SK-N-SH (cell line): ENCODE measurements around the gene PACSIN1. TPM values are rescaled to one million over a fixed set of nuclear protein-coding genes. Genes with fewer than 3 reads are reported as not detected.

ENCODE experiments used
- CTCF ChIA-PET: fragments of 300-600, 350-600 bp; formaldehyde crosslinking; extraction: SDS; loops from one replicate; lab custom pipeline; 2021; lab: Yijun Ruan, JAX
- POLR2A ChIA-PET: fragments of 350-600 bp; sonication (Branson Sonifier 250); formaldehyde crosslinking; extraction: SDS; loops from one replicate; lab custom pipeline; 2020; ENCODE audit warnings: antibody characterized with exemption, inconsistent platforms; lab: Yijun Ruan, JAX
- DNase-seq: peaks from one replicate; pipeline ENCODE4 v3.0.0; 2012
- H2AFZ ChIP-seq: fragments of 200-600 bp; sonication (generic); 2 replicates; pipeline ENCODE4 v1.8.1; 2016; ENCODE audit warnings: antibody characterized with exemption, mild to moderate bottlenecking, low read depth
- H3F3A ChIP-seq: fragments of 200-600 bp; sonication (generic); replicated peaks from 2 replicates; pipeline ENCODE3; 2016; ENCODE audit warnings: antibody characterized with exemption, mild to moderate bottlenecking; ENCODE audit not compliant: insufficient read depth
- H3K27ac ChIP-seq, 2 experiments: fragments of 200-500 bp in 1 of 2; fragments of 200-600 bp in 1 of 2; sonication (Bioruptor generic) in 1 of 2; sonication (generic), shearing (Covaris generic) in 1 of 2; 2 replicates each; pipeline versions ENCODE4 v1.5.1 to v1.6.1; 2014 to 2016; ENCODE audit warnings: low read depth in 2 of 2, inconsistent platforms in 1 of 2, low read length in 1 of 2, mild to moderate bottlenecking in 1 of 2, mixed read lengths in 1 of 2
- H3K27me3 ChIP-seq: fragments of 200-600 bp; sonication (generic), shearing (Covaris generic); 2 replicates; pipeline ENCODE4 v1.6.1; 2016; ENCODE audit warnings: mixed run types; ENCODE audit not compliant: insufficient read depth
- H3K36me3 ChIP-seq, 2 experiments: fragments of 200-500 bp in 1 of 2; fragments of 200-600 bp in 1 of 2; sonication (Bioruptor generic) in 1 of 2; sonication (generic) in 1 of 2; replicated peaks in 1 of 2; 2 replicates each; pipeline versions ENCODE3 to v1.5.1; 2014 to 2016; ENCODE audit warnings: low read length in 1 of 2, mild to moderate bottlenecking in 1 of 2; ENCODE audit not compliant: insufficient read depth in 2 of 2, control insufficient read depth in 1 of 2
- H3K4me1 ChIP-seq, 2 experiments: fragments of 200-500 bp in 1 of 2; fragments of 200-600 bp in 1 of 2; sonication (Bioruptor generic) in 1 of 2; sonication (generic), shearing (Covaris generic) in 1 of 2; 2 replicates each; pipeline versions ENCODE4 v1.5.1 to v1.6.1; 2014 to 2016; ENCODE audit warnings: low read depth in 1 of 2, low read length in 1 of 2, mixed run types in 1 of 2; ENCODE audit not compliant: insufficient read depth in 2 of 2, control insufficient read depth in 1 of 2
- H3K4me2 ChIP-seq: fragments of 200-600 bp; sonication (generic), shearing (Covaris generic); 2 replicates; pipeline ENCODE4 v1.6.1; 2017; ENCODE audit warnings: mixed run types
- H3K4me3 ChIP-seq, 2 experiments: fragments of 200-500 bp in 1 of 2; fragments of 200-600 bp in 1 of 2; sonication (Bioruptor generic) in 1 of 2; sonication (generic), shearing (Covaris generic) in 1 of 2; 2 replicates each; pipeline versions ENCODE4 v1.5.1 to v1.8.1; 2014 to 2016; ENCODE audit warnings: low read depth in 2 of 2, inconsistent platforms in 1 of 2, low read length in 1 of 2, mild to moderate bottlenecking in 1 of 2, mixed read lengths in 1 of 2, moderate library complexity in 1 of 2
- H3K79me2 ChIP-seq: fragments of 200-600 bp; sonication (generic); 2 replicates; pipeline ENCODE4 v1.8.1; 2017; ENCODE audit warnings: mild to moderate bottlenecking; ENCODE audit not compliant: insufficient read depth
- H3K9ac ChIP-seq: fragments of 200-600 bp; sonication (generic); 2 replicates; pipeline ENCODE4 v1.6.1; 2017; ENCODE audit warnings: mixed run types
- H3K9me2 ChIP-seq: fragments of 200-600 bp; sonication (generic); 2 replicates; pipeline ENCODE4 v1.6.1; 2017; ENCODE audit warnings: mixed run types
- H3K9me3 ChIP-seq: fragments of 200-600 bp; sonication (generic); 2 replicates; pipeline ENCODE4 v1.6.1; 2017; ENCODE audit warnings: mixed run types, mild to moderate bottlenecking, moderate library complexity
- H4K20me1 ChIP-seq: fragments of 200-600 bp; sonication (generic); 2 replicates; pipeline ENCODE4 v1.6.1; 2017; ENCODE audit warnings: mild to moderate bottlenecking, mixed run types; ENCODE audit not compliant: insufficient read depth
- CHD2 ChIP-seq: fragments of 150-350 bp; IDR thresholded peaks from 2 replicates; pipeline ENCODE4 v1.6.1; 2018; ENCODE audit warnings: low read length; ENCODE audit not compliant: partially characterized antibody
- EP300 ChIP-seq, 2 experiments: IDR thresholded peaks; 2 replicates each; pipeline versions ENCODE4 v1.4.0 to v1.6.1; 2012; ENCODE audit warnings: borderline replicate concordance in 1 of 2, low read depth in 1 of 2, low read length in 1 of 2
- EZH2phosphoT487 ChIP-seq: fragments of 200-600 bp; sonication (generic); IDR thresholded peaks from 2 replicates; pipeline ENCODE4 v1.6.1; 2017; ENCODE audit warnings: low read depth, mixed run types, mild to moderate bottlenecking, antibody characterized with exemption, moderate library complexity, borderline replicate concordance
- FOSL2 ChIP-seq: IDR thresholded peaks from 2 replicates; pipeline ENCODE4 v1.4.0; 2012; ENCODE audit warnings: low read depth, mild to moderate bottlenecking, moderate library complexity, borderline replicate concordance
- FOXJ3 ChIP-seq: sonication (generic); formaldehyde crosslinking; IDR thresholded peaks from 2 replicates; pipeline ENCODE4 v1.5.1; 2020; ENCODE audit warnings: mild to moderate bottlenecking, missing genetic modification reagents
- FOXM1 ChIP-seq: IDR thresholded peaks from 2 replicates; pipeline ENCODE4 v1.4.0; 2012; ENCODE audit warnings: low read depth, mild to moderate bottlenecking
- JUND ChIP-seq: IDR thresholded peaks from 2 replicates; pipeline ENCODE4 v1.4.0; 2012
- MEF2A ChIP-seq: IDR thresholded peaks from 2 replicates; pipeline ENCODE4 v1.4.0; 2012; ENCODE audit warnings: low read depth, borderline replicate concordance
- MXI1 ChIP-seq: IDR thresholded peaks from 2 replicates; pipeline ENCODE4 v1.6.1; 2012; ENCODE audit warnings: mild to moderate bottlenecking, low read depth, low read length, improper control_type of control experiment
- NFIC ChIP-seq: IDR thresholded peaks from 2 replicates; pipeline ENCODE4 v1.4.0; 2012; ENCODE audit warnings: borderline replicate concordance
- RFX5 ChIP-seq: IDR thresholded peaks from 2 replicates; pipeline ENCODE4 v1.6.1; 2012; ENCODE audit warnings: mild to moderate bottlenecking, improper control_type of control experiment, low read length
- RXRA ChIP-seq: IDR thresholded peaks from 2 replicates; pipeline ENCODE4 v1.4.0; 2012; ENCODE audit warnings: low read depth, mild to moderate bottlenecking, borderline replicate concordance
- TAF1 ChIP-seq: IDR thresholded peaks from 2 replicates; pipeline ENCODE4 v1.6.1; 2012; ENCODE audit warnings: low read depth, mild to moderate bottlenecking, low read length, moderate library complexity, borderline replicate concordance
- TEAD4 ChIP-seq: IDR thresholded peaks from 2 replicates; pipeline ENCODE4 v1.4.0; 2012; ENCODE audit warnings: mild to moderate bottlenecking, borderline replicate concordance; ENCODE audit not compliant: insufficient read depth
- YY1 ChIP-seq: IDR thresholded peaks from 2 replicates; pipeline ENCODE4 v1.4.0; 2012; ENCODE audit warnings: low read depth, mild to moderate bottlenecking
- WGBS: methylation state at CpG from one replicate; pipeline ENCODE4 v1.1.6; 2017; ENCODE audit warnings: low lambda C conversion rate; 5-methylcytosine and 5-hydroxymethylcytosine counted together
- polyA plus RNA-seq, 3 experiments: library from polyadenylated mRNA; depleted of rRNA; stranded (reverse); fragments of >200 nt; gene quantifications; 2 replicates each; pipeline ENCODE4 v1.2.3, GENCODE V29; 2012
- TF ChIP-seq, protein P1 (sequence below): IDR thresholded peaks from 2 replicates; pipeline ENCODE4 v1.4.0; 2012; ENCODE audit warnings: low read depth, borderline replicate concordance
- TF ChIP-seq, protein P2 (sequence below): IDR thresholded peaks from 2 replicates; pipeline ENCODE4 v1.4.0; 2012; ENCODE audit warnings: low read depth, borderline replicate concordance
- TF ChIP-seq, protein P3 (sequence below): IDR thresholded peaks from 2 replicates; pipeline ENCODE4; 2012
- TF ChIP-seq, protein P4 (sequence below): fragments of 200-600 bp; sonication (generic); IDR thresholded peaks from 2 replicates; pipeline ENCODE4 v1.6.1; 2017; ENCODE audit warnings: antibody characterized with exemption, mild to moderate bottlenecking, moderate library complexity

Gene PACSIN1
- polyA plus RNA-seq, 1 of the 3 experiments (the other 2 are of a cell fraction): 0.05 TPM

- Histone ChIP-seq H4K20me1 (no peaks in the 10 kb centered on the region), H2AFZ (no peak overlapping the region), H3K4me1 (peaks cover 0 to 18% of the 10 kb centered on the region in 2 experiments; a peak in 1 of 4 replicates), H3K79me2 (no peaks in the 10 kb centered on the region), H3K9me2 (no peaks in the 10 kb centered on the region), H3K36me3 (no peaks in the 10 kb centered on the region), H3K4me3 (no peak overlapping the region), H3F3A (no peaks in the 10 kb centered on the region), H3K9me3 (no peaks in the 10 kb centered on the region), H3K4me2 (no peak overlapping the region), H3K9ac (no peak overlapping the region), H3K27me3 (no peaks in the 10 kb centered on the region), H3K27ac (no peak overlapping the region)
- DNase-seq: no peak
- ChIA-PET CTCF (interaction anchor here (1.5 to 2.9 kb wide), 4 partner anchors 9 to 74 kb away, joined by 4 to 11 read pairs (median 5); no protein-coding TSS in a partner anchor), POLR2A (no interaction called here)
- TF ChIP-seq YY1: no peak
- TF ChIP-seq EZH2phosphoT487: no peak
- no peak for TF ChIP-seq RXRA
- TF ChIP-seq CHD2: no peak
- no peak for TF ChIP-seq MXI1
- TF ChIP-seq, protein P1, sequence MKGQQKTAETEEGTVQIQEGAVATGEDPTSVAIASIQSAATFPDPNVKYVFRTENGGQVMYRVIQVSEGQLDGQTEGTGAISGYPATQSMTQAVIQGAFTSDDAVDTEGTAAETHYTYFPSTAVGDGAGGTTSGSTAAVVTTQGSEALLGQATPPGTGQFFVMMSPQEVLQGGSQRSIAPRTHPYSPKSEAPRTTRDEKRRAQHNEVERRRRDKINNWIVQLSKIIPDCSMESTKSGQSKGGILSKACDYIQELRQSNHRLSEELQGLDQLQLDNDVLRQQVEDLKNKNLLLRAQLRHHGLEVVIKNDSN: no peak
- TF ChIP-seq JUND: no peak
- TF ChIP-seq RFX5: no peak
- no peak for TF ChIP-seq TEAD4
- TF ChIP-seq EP300 (IDR thresholded peaks at IDR 0.05; ENCODE audit: borderline replicate concordance in 1 of 2, low read depth in 1 of 2, low read length in 1 of 2): no peak
- TF ChIP-seq, protein P2, sequence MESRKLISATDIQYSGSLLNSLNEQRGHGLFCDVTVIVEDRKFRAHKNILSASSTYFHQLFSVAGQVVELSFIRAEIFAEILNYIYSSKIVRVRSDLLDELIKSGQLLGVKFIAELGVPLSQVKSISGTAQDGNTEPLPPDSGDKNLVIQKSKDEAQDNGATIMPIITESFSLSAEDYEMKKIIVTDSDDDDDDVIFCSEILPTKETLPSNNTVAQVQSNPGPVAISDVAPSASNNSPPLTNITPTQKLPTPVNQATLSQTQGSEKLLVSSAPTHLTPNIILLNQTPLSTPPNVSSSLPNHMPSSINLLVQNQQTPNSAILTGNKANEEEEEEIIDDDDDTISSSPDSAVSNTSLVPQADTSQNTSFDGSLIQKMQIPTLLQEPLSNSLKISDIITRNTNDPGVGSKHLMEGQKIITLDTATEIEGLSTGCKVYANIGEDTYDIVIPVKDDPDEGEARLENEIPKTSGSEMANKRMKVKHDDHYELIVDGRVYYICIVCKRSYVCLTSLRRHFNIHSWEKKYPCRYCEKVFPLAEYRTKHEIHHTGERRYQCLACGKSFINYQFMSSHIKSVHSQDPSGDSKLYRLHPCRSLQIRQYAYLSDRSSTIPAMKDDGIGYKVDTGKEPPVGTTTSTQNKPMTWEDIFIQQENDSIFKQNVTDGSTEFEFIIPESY: no peak
- TF ChIP-seq TAF1: no peak
- TF ChIP-seq, protein P3, sequence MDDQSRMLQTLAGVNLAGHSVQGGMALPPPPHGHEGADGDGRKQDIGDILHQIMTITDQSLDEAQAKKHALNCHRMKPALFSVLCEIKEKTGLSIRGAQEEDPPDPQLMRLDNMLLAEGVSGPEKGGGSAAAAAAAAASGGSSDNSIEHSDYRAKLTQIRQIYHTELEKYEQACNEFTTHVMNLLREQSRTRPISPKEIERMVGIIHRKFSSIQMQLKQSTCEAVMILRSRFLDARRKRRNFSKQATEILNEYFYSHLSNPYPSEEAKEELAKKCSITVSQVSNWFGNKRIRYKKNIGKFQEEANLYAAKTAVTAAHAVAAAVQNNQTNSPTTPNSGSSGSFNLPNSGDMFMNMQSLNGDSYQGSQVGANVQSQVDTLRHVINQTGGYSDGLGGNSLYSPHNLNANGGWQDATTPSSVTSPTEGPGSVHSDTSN: no peak
- no peak for TF ChIP-seq MEF2A
- TF ChIP-seq FOXM1: no peak
- TF ChIP-seq, protein P4, sequence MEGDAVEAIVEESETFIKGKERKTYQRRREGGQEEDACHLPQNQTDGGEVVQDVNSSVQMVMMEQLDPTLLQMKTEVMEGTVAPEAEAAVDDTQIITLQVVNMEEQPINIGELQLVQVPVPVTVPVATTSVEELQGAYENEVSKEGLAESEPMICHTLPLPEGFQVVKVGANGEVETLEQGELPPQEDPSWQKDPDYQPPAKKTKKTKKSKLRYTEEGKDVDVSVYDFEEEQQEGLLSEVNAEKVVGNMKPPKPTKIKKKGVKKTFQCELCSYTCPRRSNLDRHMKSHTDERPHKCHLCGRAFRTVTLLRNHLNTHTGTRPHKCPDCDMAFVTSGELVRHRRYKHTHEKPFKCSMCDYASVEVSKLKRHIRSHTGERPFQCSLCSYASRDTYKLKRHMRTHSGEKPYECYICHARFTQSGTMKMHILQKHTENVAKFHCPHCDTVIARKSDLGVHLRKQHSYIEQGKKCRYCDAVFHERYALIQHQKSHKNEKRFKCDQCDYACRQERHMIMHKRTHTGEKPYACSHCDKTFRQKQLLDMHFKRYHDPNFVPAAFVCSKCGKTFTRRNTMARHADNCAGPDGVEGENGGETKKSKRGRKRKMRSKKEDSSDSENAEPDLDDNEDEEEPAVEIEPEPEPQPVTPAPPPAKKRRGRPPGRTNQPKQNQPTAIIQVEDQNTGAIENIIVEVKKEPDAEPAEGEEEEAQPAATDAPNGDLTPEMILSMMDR: no peak
- no peak for TF ChIP-seq FOSL2
- no peak for TF ChIP-seq NFIC
- TF ChIP-seq FOXJ3 (CRISPR knock-in tag): no peak
- WGBS: 87% methylated on average over 6 of the region's 6 CpGs
Observed at GRCh38 chr6:34535199-34535598, 69.3 kb downstream of the PACSIN1 start.
